Keratinocyte (primary cell): Measurements from ENCODE around the gene ASCC2. TPM values are rescaled to one million over a fixed set of nuclear protein-coding genes. Genes with fewer than 3 reads are reported as not detected.

Experiments
- DNase-seq: peaks from one replicate; pipeline ENCODE4 v3.0.0-alpha.2; 2011; ENCODE audit warnings: low read depth, missing footprints, low spot score
- FAIRE-seq: peaks from 2 replicates; lab custom pipeline; 2011; peaks lifted over from hg19 to GRCh38; lab: Jason Lieb, UNC
- H2AFZ ChIP-seq: 2 replicates; pipeline ENCODE4 v1.6.0; 2012; ENCODE audit warnings: low read length, control low read depth, inconsistent platforms; ENCODE audit not compliant: control insufficient read depth
- H3K27ac ChIP-seq: 2 replicates; pipeline ENCODE4 v1.5.1; 2011; ENCODE audit warnings: low read length; ENCODE audit not compliant: control insufficient read depth, insufficient read depth
- H3K27me3 ChIP-seq: 3 replicates; pipeline ENCODE4 v1.6.0; 2011; ENCODE audit warnings: low read length; ENCODE audit not compliant: control insufficient read depth, insufficient read depth; ENCODE audit errors: extremely low read depth
- H3K36me3 ChIP-seq, 2 experiments: 2 replicates in 1 of 2; 3 replicates in 1 of 2; pipeline ENCODE4 v1.5.1; 2011; ENCODE audit warnings: low read length in 2 of 2, mild to moderate bottlenecking in 1 of 2; ENCODE audit not compliant: control insufficient read depth in 2 of 2, insufficient read depth in 2 of 2; ENCODE audit errors: extremely low read depth in 1 of 2
- H3K4me1 ChIP-seq: 3 replicates; pipeline ENCODE4 v1.5.1; 2011; ENCODE audit warnings: low read length; ENCODE audit not compliant: control insufficient read depth, insufficient read depth; ENCODE audit errors: extremely low read depth
- H3K4me2 ChIP-seq: 3 replicates; pipeline ENCODE4 v1.6.0; 2011; ENCODE audit warnings: low read depth, low read length; ENCODE audit not compliant: control insufficient read depth, insufficient read depth; ENCODE audit errors: extremely low read depth
- H3K4me3 ChIP-seq, 3 experiments: fragments of 200-600 bp in 1 of 3; sonication (generic) in 1 of 3; 2 replicates in 2 of 3; 3 replicates in 1 of 3; pipeline ENCODE4 v1.5.1; 2011 to 2016; ENCODE audit warnings: low read length in 3 of 3, mild to moderate bottlenecking in 3 of 3, control low read depth in 2 of 3, inconsistent platforms in 1 of 3, low read depth in 1 of 3, mixed read lengths in 1 of 3, mixed run types in 1 of 3, moderate library complexity in 1 of 3; ENCODE audit not compliant: control insufficient read depth in 2 of 3, insufficient read depth in 2 of 3; ENCODE audit errors: extremely low read depth in 1 of 3
- H3K79me2 ChIP-seq: 2 replicates; pipeline ENCODE4 v1.6.0; 2012; ENCODE audit warnings: low read length; ENCODE audit not compliant: control insufficient read depth, insufficient read depth
- H3K9ac ChIP-seq: 3 replicates; pipeline ENCODE4 v1.6.0; 2011; ENCODE audit warnings: low read length; ENCODE audit not compliant: control insufficient read depth, insufficient read depth; ENCODE audit errors: extremely low read depth
- H3K9me1 ChIP-seq: 3 replicates; pipeline ENCODE4 v1.6.0; 2011; ENCODE audit warnings: low read length; ENCODE audit not compliant: control insufficient read depth, insufficient read depth; ENCODE audit errors: extremely low read depth
- H3K9me3 ChIP-seq: 2 replicates; pipeline ENCODE4 v1.5.1; 2012; ENCODE audit warnings: low read depth, low read length; ENCODE audit not compliant: control insufficient read depth
- H4K20me1 ChIP-seq: 3 replicates; pipeline ENCODE4 v1.6.0; 2011; ENCODE audit warnings: low read length; ENCODE audit not compliant: control insufficient read depth, insufficient read depth; ENCODE audit errors: extremely low read depth
- EZH2 ChIP-seq: IDR thresholded peaks from one replicate; pipeline ENCODE4 v1.6.1; 2012; ENCODE audit warnings: inconsistent platforms, mild to moderate bottlenecking, low read length, moderate library complexity
- dilution Hi-C: fragments of 300-500 bp; cut with MboI; formaldehyde crosslinking; loops from one replicate; pipeline ENCODE4 v1.7.0; 2020; ENCODE audit warnings: low sequenced_read_pairs; ENCODE audit not compliant: extremely low pct_ligation_motif_present
- polyA plus RNA-seq, 5 experiments: library from polyadenylated mRNA; depleted of rRNA in 3 of 5; stranded (reverse) in 3 of 5; stranded (forward) in 1 of 5; unstranded in 1 of 5; fragments of >200 nt; gene quantifications; 1 replicate in 1 of 5; 2 replicates in 3 of 5; 3 replicates in 1 of 5; pipeline versions ENCODE4 v1.2.1 to v1.2.3, GENCODE V29; 2011 to 2012; ENCODE audit warnings: missing spikeins in 2 of 5, low read depth in 1 of 5, low replicate concordance in 1 of 5
- TF ChIP-seq, protein P1 (sequence below), 3 experiments: IDR thresholded peaks in 1 of 3; conservative IDR thresholded peaks in 1 of 3; optimal IDR thresholded peaks in 1 of 3; 2 replicates in 2 of 3; 3 replicates in 1 of 3; pipeline versions ENCODE3 to v1.5.1; 2011; ENCODE audit warnings: low read length in 3 of 3, mild to moderate bottlenecking in 3 of 3, moderate library complexity in 2 of 3, control low read depth in 1 of 3, inconsistent platforms in 1 of 3; ENCODE audit not compliant: insufficient read depth in 2 of 3; ENCODE audit errors: extremely low read depth in 1 of 3

Gene ASCC2
- polyA plus RNA-seq, 1 donor (not counting 4 experiments of a cell fraction or from before 2014, with no cell fraction given) = 51.3 TPM

DNA sequence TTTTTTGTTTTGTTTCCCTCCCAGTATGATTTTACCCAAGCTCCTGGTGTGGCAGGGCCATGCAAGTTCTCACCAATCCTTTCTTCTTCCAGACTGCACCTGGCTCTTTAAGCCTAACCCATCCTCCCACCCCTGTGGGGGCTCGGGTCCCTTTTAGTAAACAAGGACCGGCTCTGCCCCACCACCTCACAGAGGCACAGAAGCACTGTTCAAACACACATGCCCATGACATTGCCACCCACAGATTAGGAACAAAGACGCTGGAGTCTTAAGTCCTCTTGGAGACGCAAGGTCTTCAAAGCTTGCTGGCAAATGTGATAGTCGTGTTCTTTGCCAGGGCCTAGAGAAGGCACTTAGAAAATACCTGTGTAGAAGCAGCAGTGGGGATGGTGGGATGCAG lies 52.0 kb downstream of the ASCC2 start:
- no peak for DNase-seq
- no peaks in the 10 kb centered on the region for H4K20me1 ChIP-seq
- no peaks in the 10 kb centered on the region for H3K27me3 ChIP-seq
- dilution Hi-C loops = no loop called here
- H3K27ac ChIP-seq = no peak overlapping the region
- H3K4me1 ChIP-seq = peaks cover 21% of the 10 kb centered on the region
- H3K9me1 ChIP-seq = no peaks in the 10 kb centered on the region
- TF ChIP-seq EZH2 = no peak
- TF ChIP-seq, protein P1, sequence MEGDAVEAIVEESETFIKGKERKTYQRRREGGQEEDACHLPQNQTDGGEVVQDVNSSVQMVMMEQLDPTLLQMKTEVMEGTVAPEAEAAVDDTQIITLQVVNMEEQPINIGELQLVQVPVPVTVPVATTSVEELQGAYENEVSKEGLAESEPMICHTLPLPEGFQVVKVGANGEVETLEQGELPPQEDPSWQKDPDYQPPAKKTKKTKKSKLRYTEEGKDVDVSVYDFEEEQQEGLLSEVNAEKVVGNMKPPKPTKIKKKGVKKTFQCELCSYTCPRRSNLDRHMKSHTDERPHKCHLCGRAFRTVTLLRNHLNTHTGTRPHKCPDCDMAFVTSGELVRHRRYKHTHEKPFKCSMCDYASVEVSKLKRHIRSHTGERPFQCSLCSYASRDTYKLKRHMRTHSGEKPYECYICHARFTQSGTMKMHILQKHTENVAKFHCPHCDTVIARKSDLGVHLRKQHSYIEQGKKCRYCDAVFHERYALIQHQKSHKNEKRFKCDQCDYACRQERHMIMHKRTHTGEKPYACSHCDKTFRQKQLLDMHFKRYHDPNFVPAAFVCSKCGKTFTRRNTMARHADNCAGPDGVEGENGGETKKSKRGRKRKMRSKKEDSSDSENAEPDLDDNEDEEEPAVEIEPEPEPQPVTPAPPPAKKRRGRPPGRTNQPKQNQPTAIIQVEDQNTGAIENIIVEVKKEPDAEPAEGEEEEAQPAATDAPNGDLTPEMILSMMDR (optimal IDR thresholded peaks at IDR 0.05 in 1 of 3, IDR thresholded peaks at IDR 0.05 in 1 of 3, conservative IDR thresholded peaks at IDR 0.05 in 1 of 3; ENCODE audit: extremely low read depth in 1 of 3, insufficient read depth in 2 of 3, low read length in 3 of 3) = no peak
- H3K36me3 ChIP-seq = peaks cover 15 to 28% of the 10 kb centered on the region in 2 experiments
- H3K79me2 ChIP-seq = no peaks in the 10 kb centered on the region
- H3K4me3 ChIP-seq = no peak overlapping the region
- no peaks in the 10 kb centered on the region for H3K9me3 ChIP-seq
- no peak overlapping the region for H3K4me2 ChIP-seq
- H3K9ac ChIP-seq = no peak overlapping the region
- no peak overlapping the region for H2AFZ ChIP-seq
- no peak for FAIRE-seq

GRCh38 chr22:29784451-29785361 lies 53.4 kb downstream of the ASCC2 start:
- H3K9me3 ChIP-seq = no peaks in the 10 kb centered on the region
- no peaks in the 10 kb centered on the region for H4K20me1 ChIP-seq
- no peaks in the 10 kb centered on the region for H3K79me2 ChIP-seq
- no peak for TF ChIP-seq EZH2
- TF ChIP-seq, protein P1 (optimal IDR thresholded peaks at IDR 0.05 in 1 of 3, IDR thresholded peaks at IDR 0.05 in 1 of 3, conservative IDR thresholded peaks at IDR 0.05 in 1 of 3; ENCODE audit: extremely low read depth in 1 of 3, insufficient read depth in 2 of 3, low read length in 3 of 3) = no peak
- H3K27ac ChIP-seq = no peak overlapping the region
- no peaks in the 10 kb centered on the region for H3K27me3 ChIP-seq
- DNase-seq (no peak), FAIRE-seq (no peak)
- H3K4me3 ChIP-seq = no peak overlapping the region
- H3K36me3 ChIP-seq = peaks cover 8 to 22% of the 10 kb centered on the region in 2 experiments
- no peaks in the 10 kb centered on the region for H3K9me1 ChIP-seq
- peaks cover 31% of the 10 kb centered on the region for H3K4me1 ChIP-seq
- no peak overlapping the region for H2AFZ ChIP-seq
- H3K9ac ChIP-seq = no peak overlapping the region
- dilution Hi-C loops = no loop called here
- H3K4me2 ChIP-seq = no peak overlapping the region
